H1 (cell line): Measurements from ENCODE around the gene PTRH1. TPM values are rescaled to one million over a fixed set of nuclear protein-coding genes. Genes with fewer than 3 reads are reported as not detected.

Experiments used
- BCL11A ChIP-seq, 2 experiments: IDR thresholded peaks; one replicate each; pipeline ENCODE4 v1.6.1; 2011; ENCODE audit warnings: low read depth in 2 of 2, low read length in 2 of 2, mild to moderate bottlenecking in 2 of 2
- CHD7 ChIP-seq: fragments of 300-600 bp; sonication (generic); IDR thresholded peaks from 2 replicates; pipeline ENCODE4 v1.7.1; 2012; ENCODE audit warnings: low read length, moderate library complexity, mild to moderate bottlenecking, inconsistent platforms; ENCODE audit not compliant: insufficient replicate concordance
- GTF2F1 ChIP-seq: IDR thresholded peaks from 2 replicates; pipeline ENCODE4 v1.6.1; 2012; ENCODE audit warnings: low read depth, low read length, improper control_type of control experiment, borderline replicate concordance
- NANOG ChIP-seq: IDR thresholded peaks from 2 replicates; pipeline ENCODE4 v1.6.1; 2011; ENCODE audit warnings: low read length, low read depth, mild to moderate bottlenecking, inconsistent platforms; ENCODE audit not compliant: insufficient read depth, poor library complexity, severe bottlenecking
- RFX5 ChIP-seq: IDR thresholded peaks from 2 replicates; pipeline ENCODE4 v1.6.1; 2011; ENCODE audit warnings: low read depth, low read length, improper control_type of control experiment, borderline replicate concordance
- RNF2 ChIP-seq: fragments of 200-900, 300-1000 bp; sonication (generic); IDR thresholded peaks from 2 replicates; pipeline ENCODE4 v1.7.1; 2016; ENCODE audit warnings: borderline replicate concordance, low read depth, mild to moderate bottlenecking, antibody characterized with exemption, low read length; ENCODE audit not compliant: poor library complexity, severe bottlenecking; ENCODE audit errors: missing control alignments
- TAF7 ChIP-seq: optimal IDR thresholded peaks from 2 replicates; pipeline ENCODE3; 2011; ENCODE audit warnings: low read depth, mild to moderate bottlenecking, inconsistent platforms, low read length, moderate library complexity, borderline replicate concordance
- polyA plus RNA-seq, 7 experiments: library from polyadenylated mRNA; depleted of rRNA in 3 of 7; stranded (reverse) in 5 of 7; unstranded in 2 of 7; fragments of >200 nt in 5 of 7; fragments of 200-250 nt in 2 of 7; gene quantifications; 1 replicate in 5 of 7; 2 replicates in 1 of 7; 4 replicates in 1 of 7; pipeline versions ENCODE4 v1.2.1 to v1.2.3, GENCODE V29; 2011 to 2013; ENCODE audit warnings: missing spikeins in 2 of 7, mixed read lengths in 2 of 7
- total RNA-seq: library from RNA; stranded (reverse); fragmentation: NEBNext Ultra II Directional; extraction: Animal tissue kit (Norgen Biotek cat#: 25700); gene quantifications from 2 replicates; pipeline ENCODE4 v1.2.1, GENCODE V29; 2021

PTRH1 gene
- total and polyA plus RNA-seq, 2 of the 8 experiments (the other 6 are each of a cell fraction or from before 2014, with no cell fraction given): 11.1 to 19.8 TPM

- TF ChIP-seq CHD7 (no peak), NANOG (no peak), BCL11A (IDR thresholded peaks at IDR 0.05; ENCODE audit: low read depth in 2 of 2, low read length in 2 of 2) (no peak), GTF2F1 (no peak), RFX5 (no peak), RNF2 (no peak), TAF7 (no peak)
These were observed 51.2 kb downstream of the PTRH1 start (continued) for GRCh38 chr9:127664324-127664677.
